Fibroblast of lung (primary cell): ENCODE data around the gene YBX3. TPM values are rescaled to one million over a fixed set of nuclear protein-coding genes. Genes with fewer than 3 reads are reported as not detected.

Experiments used
- DNase-seq, 2 donors: peaks; one replicate each; pipeline versions ENCODE4 v3.0.0 to v3.0.0-alpha.2; 2010; ENCODE audit warnings: low read depth in 2 of 2
- H2AFZ ChIP-seq: 2 replicates; pipeline ENCODE4 v1.5.1; 2012; ENCODE audit warnings: low read length, control low read depth, inconsistent platforms
- H3K27ac ChIP-seq: 2 replicates; pipeline ENCODE4 v1.5.1; 2011; ENCODE audit warnings: low read length, control low read depth; ENCODE audit not compliant: insufficient read depth
- H3K27me3 ChIP-seq: 2 replicates; pipeline ENCODE4 v1.5.1; 2011; ENCODE audit warnings: mild to moderate bottlenecking, low read length; ENCODE audit not compliant: control insufficient read depth, insufficient read depth
- H3K36me3 ChIP-seq: 2 replicates; pipeline ENCODE4 v1.5.1; 2011; ENCODE audit warnings: low read length; ENCODE audit not compliant: control insufficient read depth, insufficient read depth
- H3K4me1 ChIP-seq: 2 replicates; pipeline ENCODE4 v1.5.1; 2011; ENCODE audit warnings: low read length; ENCODE audit not compliant: control insufficient read depth, insufficient read depth; ENCODE audit errors: extremely low read depth
- H3K4me2 ChIP-seq: 2 replicates; pipeline ENCODE4 v1.5.1; 2011; ENCODE audit warnings: low read length, control low read depth; ENCODE audit not compliant: insufficient read depth; ENCODE audit errors: extremely low read depth
- H3K4me3 ChIP-seq, 4 experiments: fragments of 200-600 bp in 1 of 4; sonication (generic) in 1 of 4; replicated peaks in 1 of 4; 2 replicates each; pipeline ENCODE4 v1.5.1; 2011 to 2016; ENCODE audit warnings: low read length in 4 of 4, low read depth in 3 of 4, mild to moderate bottlenecking in 3 of 4, control low read depth in 2 of 4, inconsistent platforms in 1 of 4, mixed read lengths in 1 of 4; ENCODE audit not compliant: insufficient read depth in 1 of 4; ENCODE audit errors: control extremely low read depth in 1 of 4
- H3K79me2 ChIP-seq: 2 replicates; pipeline ENCODE4 v1.5.1; 2012; ENCODE audit warnings: mild to moderate bottlenecking, low read length, inconsistent platforms; ENCODE audit not compliant: control insufficient read depth, insufficient read depth
- H3K9ac ChIP-seq: 2 replicates; pipeline ENCODE4 v1.5.1; 2011; ENCODE audit warnings: mild to moderate bottlenecking, low read length, control low read depth; ENCODE audit not compliant: insufficient read depth
- H3K9me3 ChIP-seq: 2 replicates; pipeline ENCODE4 v1.5.1; 2012; ENCODE audit warnings: low read depth, low read length; ENCODE audit not compliant: control insufficient read depth, insufficient read depth
- H4K20me1 ChIP-seq: 2 replicates; pipeline ENCODE4 v1.5.1; 2011; ENCODE audit warnings: low read length; ENCODE audit not compliant: control insufficient read depth, insufficient read depth; ENCODE audit errors: extremely low read depth
- CTCF ChIP-seq, 2 donors: IDR thresholded peaks in 1 of 2; conservative IDR thresholded peaks in 1 of 2; 1 replicate in 1 of 2; 2 replicates in 1 of 2; pipeline ENCODE4 v1.5.1; 2011 to 2012; ENCODE audit warnings: low read length in 2 of 2, control low read depth in 1 of 2, inconsistent platforms in 1 of 2, low read depth in 1 of 2, mild to moderate bottlenecking in 1 of 2
- EZH2 ChIP-seq: IDR thresholded peaks from 2 replicates; pipeline ENCODE4 v1.5.1; 2012; ENCODE audit warnings: low read length, control low read depth, mild to moderate bottlenecking; ENCODE audit errors: missing control alignments
- polyA plus RNA-seq, 2 donors: library from polyadenylated mRNA; depleted of rRNA in 1 of 2; stranded (reverse) in 1 of 2; unstranded in 1 of 2; fragments of >200 nt; gene quantifications; 2 replicates each; pipeline ENCODE4 v1.2.1, GENCODE V29; 2011 to 2012; ENCODE audit warnings: missing spikeins in 1 of 2
- total RNA-seq: library from RNA; depleted of rRNA; stranded (reverse); fragments of >200 nt; gene quantifications from 2 replicates; pipeline ENCODE4 v1.2.1, GENCODE V29; 2014

Gene YBX3
- total and polyA plus RNA-seq, 2 donors (not counting 1 experiment from before 2014, with no cell fraction given), result 97.8 to 172 TPM

- Histone ChIP-seq H3K27ac (no peak overlapping the region), H3K36me3 (no peaks in the 10 kb centered on the region), H3K79me2 (peaks cover 2% of the 10 kb centered on the region), H3K4me2 (no peak overlapping the region), H3K9me3 (no peaks in the 10 kb centered on the region), H3K27me3 (no peaks in the 10 kb centered on the region), H3K4me3 (no peak overlapping the region), H3K4me1 (peaks cover 3% of the 10 kb centered on the region), H3K9ac (no peak overlapping the region), H4K20me1 (no peaks in the 10 kb centered on the region), H2AFZ (no peak overlapping the region)
- no peak for DNase-seq
- TF ChIP-seq EZH2 (no peak), CTCF (conservative IDR thresholded peaks at IDR 0.05 in 1 of 2, IDR thresholded peaks at IDR 0.05 in 1 of 2; ENCODE audit: low read depth in 1 of 2, low read length in 2 of 2) (no peak)
These were observed 5.0 kb upstream of the YBX3 start for GRCh38 chr12:10728091-10728490.

GRCh38 chr12:10726945-10727344, 3.8 kb upstream of the YBX3 start:
- H3K4me1 ChIP-seq, result peaks cover 3% of the 10 kb centered on the region
- H2AFZ ChIP-seq, result no peak overlapping the region
- TF ChIP-seq EZH2, result no peak
- no peak for TF ChIP-seq CTCF (conservative IDR thresholded peaks at IDR 0.05 in 1 of 2, IDR thresholded peaks at IDR 0.05 in 1 of 2; ENCODE audit: low read depth in 1 of 2, low read length in 2 of 2)
- no peak overlapping the region for H3K27ac ChIP-seq
- no peak for DNase-seq
- no peak overlapping the region for H3K4me2 ChIP-seq
- no peaks in the 10 kb centered on the region for H3K27me3 ChIP-seq
- no peaks in the 10 kb centered on the region for H4K20me1 ChIP-seq
- H3K9ac ChIP-seq, result no peak overlapping the region
- no peaks in the 10 kb centered on the region for H3K9me3 ChIP-seq
- no peak overlapping the region for H3K4me3 ChIP-seq
- H3K36me3 ChIP-seq, result no peaks in the 10 kb centered on the region
- H3K79me2 ChIP-seq, result peaks cover 9% of the 10 kb centered on the region

GRCh38 chr12:10725003-10725402, 1.9 kb upstream of the YBX3 start:
- Histone ChIP-seq H3K36me3 (no peaks in the 10 kb centered on the region), H3K79me2 (peaks cover 28% of the 10 kb centered on the region), H3K27ac (no peak overlapping the region), H4K20me1 (peaks cover 2% of the 10 kb centered on the region), H3K9ac (no peak overlapping the region), H3K4me3 (no peak overlapping the region), H3K4me1 (peaks cover 3% of the 10 kb centered on the region), H3K4me2 (no peak overlapping the region), H3K27me3 (no peaks in the 10 kb centered on the region), H2AFZ (no peak overlapping the region), H3K9me3 (no peaks in the 10 kb centered on the region)
- TF ChIP-seq EZH2, result no peak
- TF ChIP-seq CTCF (conservative IDR thresholded peaks at IDR 0.05 in 1 of 2, IDR thresholded peaks at IDR 0.05 in 1 of 2; ENCODE audit: low read depth in 1 of 2, low read length in 2 of 2), result no peak
- DNase-seq, result no peak
